HepG2 (cell line): ENCODE measurements around the gene CR2.

Source experiments
- GMEB2 ChIP-seq: IDR thresholded peaks from 2 replicates; pipeline ENCODE4 v1.6.1; 2016; ENCODE audit warnings: missing biosample characterization, missing genetic modification reagents, low read depth
- TF ChIP-seq, protein P1 (sequence below): sonication (generic); formaldehyde crosslinking; IDR thresholded peaks from 2 replicates; pipeline ENCODE4 v1.5.0; 2020; ENCODE audit warnings: mild to moderate bottlenecking, missing genetic modification reagents, moderate library complexity

DNA sequence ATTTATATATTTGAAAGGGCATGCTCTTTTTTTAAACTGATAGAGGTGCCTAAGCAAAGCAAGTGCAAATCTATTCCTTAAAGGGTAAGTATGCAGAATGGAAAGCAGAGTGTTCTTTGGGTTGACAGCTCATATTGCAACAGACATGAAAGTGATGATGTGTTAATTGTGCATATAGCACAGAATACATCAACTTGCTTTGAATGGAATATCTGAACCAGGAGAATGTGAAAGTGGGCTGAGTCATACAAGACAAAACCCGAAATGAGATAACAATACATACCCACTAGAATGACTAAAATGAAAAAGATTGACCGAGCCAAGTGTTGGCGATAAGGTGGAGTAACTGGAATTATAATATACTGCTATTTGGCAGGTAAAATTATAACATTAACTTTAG, 46.2 kb downstream of the CR2 start:
- no peak for TF ChIP-seq GMEB2 (CRISPR knock-in tag)
- TF ChIP-seq, protein P1, sequence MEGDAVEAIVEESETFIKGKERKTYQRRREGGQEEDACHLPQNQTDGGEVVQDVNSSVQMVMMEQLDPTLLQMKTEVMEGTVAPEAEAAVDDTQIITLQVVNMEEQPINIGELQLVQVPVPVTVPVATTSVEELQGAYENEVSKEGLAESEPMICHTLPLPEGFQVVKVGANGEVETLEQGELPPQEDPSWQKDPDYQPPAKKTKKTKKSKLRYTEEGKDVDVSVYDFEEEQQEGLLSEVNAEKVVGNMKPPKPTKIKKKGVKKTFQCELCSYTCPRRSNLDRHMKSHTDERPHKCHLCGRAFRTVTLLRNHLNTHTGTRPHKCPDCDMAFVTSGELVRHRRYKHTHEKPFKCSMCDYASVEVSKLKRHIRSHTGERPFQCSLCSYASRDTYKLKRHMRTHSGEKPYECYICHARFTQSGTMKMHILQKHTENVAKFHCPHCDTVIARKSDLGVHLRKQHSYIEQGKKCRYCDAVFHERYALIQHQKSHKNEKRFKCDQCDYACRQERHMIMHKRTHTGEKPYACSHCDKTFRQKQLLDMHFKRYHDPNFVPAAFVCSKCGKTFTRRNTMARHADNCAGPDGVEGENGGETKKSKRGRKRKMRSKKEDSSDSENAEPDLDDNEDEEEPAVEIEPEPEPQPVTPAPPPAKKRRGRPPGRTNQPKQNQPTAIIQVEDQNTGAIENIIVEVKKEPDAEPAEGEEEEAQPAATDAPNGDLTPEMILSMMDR (CRISPR knock-in tag) = no peak
